OCI-M2 (cell line): ENCODE data around the gene DTX3.
"Not testable (repeated sequence)": the region's sequence is repeated elsewhere in the genome, so short reads cannot be mapped to it uniquely, and the experiment has no call there.

Experiments
- DNase-seq: peaks from one replicate; lab custom pipeline; 2025; ENCODE audit not compliant: unreplicated experiment; lab: John Stamatoyannopoulos, UW

Gene DTX3

DNA sequence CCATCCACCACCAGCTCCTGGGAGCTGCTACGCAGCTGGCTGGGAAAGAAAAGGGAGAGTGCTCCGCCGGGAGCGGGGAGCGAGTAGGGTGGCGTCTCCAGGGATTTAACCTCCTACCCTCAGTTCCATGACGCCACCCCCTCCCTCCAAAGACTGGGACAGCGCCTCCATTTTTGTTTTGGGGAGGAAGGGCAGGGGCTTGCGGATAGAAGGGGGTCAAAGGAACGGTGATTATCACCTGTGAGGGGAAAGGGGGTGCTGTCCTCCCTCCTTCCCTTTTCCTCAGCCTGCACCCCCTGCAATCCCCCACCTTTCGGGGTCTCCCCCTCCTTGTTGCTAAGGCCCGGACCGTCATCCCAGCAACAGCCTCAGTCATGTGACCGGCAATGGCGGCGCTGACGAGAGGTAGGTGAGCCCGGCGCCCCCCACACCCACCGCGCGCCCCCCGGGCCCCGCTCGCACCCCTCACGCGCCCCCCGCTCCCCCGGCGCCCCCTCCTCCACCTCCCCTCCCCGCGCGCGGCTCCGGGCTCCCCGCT is at the start of gene DTX3:
DTX3 (plus strand) TSS at position 371 of the 538 bp plus-strand sequence. CDS start 1,694 bp downstream, outside the sequence.
- DNase-seq = no peak

- DNase-seq = no peak
Measured at GRCh38 chr12:57554897-57555296, 49.7 kb upstream of the DTX3 start.

- DNase-seq = no peak
Measured at GRCh38 chr12:57558864-57559263, 45.8 kb upstream of the DTX3 start.

DNA sequence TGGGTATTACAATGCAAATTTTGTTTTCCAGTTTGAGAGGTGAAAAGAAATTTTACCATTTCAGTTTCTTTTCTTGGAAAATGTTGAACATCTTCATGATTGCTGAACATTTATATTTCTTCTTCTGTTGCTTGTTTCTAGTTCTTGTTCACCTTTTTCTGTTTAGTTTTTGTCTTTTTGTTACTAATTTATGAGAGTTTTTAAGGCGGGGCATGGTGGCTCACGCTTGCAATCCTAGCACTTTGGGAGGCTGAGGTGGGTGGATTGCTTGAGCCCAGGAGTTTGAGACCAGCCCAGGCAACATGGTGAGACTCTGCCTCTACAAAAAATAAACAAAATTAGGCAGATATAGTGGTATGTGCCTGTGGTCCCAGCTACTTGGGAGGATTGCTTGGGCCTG is 44.1 kb upstream of the DTX3 start:
- no peak for DNase-seq

DNA sequence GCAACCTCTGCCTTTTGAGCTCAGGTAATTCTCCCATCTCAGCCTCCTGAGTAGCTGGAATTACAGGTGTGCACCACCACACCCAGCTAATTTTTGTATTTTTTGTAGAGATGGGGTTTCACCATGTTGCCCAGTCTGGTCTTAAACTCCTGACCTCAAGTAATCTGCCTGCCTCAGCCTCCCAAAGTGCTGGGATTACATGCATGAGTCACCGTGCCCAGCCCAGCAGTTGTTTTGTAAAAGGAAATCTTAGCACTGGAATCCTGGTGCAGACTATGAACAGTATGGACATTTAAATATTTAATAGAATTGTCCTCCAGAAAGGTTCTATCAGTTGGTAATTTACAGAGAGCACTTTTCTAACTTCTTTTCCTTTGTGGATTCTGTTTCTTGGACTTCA is 43.5 kb upstream of the DTX3 start:
- not testable (repeated sequence) for DNase-seq

DNA sequence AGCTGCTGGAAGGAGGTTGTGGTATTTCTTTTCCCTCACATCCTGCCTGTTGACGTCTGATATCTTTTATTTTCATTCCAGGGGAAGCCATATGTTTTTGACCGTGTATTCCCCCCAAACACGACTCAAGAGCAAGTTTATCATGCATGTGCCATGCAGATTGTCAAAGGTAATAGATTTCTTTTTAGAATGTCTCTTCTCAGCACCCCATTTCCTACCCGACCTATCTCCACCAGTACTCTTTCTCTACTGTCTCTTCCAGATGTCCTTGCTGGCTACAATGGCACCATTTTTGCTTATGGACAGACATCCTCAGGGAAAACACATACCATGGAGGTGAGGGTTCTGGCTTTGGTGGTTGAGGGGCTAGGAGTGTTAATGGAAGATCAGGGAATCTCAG is 41.3 kb upstream of the DTX3 start:
- no peak for DNase-seq

DNA sequence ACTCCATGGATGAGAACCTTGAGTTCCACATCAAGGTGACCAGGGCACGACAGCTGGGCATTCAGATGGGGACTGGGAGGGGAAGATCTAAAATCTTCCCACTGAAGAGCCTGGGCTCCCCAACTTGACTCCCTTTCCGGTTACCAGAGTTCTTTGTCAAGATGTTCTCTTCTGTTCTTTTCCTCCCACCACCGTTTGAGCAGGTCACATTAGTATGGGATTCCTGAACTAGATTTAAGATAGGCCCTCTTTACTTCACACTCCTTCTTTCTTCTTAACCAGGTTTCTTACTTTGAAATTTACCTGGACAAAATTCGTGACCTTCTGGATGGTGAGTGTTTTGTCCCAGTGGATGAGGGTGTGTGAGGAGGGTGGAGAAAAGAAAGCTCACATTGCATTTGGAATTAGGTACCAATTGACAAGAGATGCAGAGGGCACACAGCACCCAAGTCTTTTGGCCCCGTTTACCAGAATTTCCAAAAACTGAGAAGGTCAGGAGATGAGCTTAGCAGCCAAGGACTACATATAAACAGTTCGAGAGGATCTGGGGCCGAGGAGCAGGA is 40.4 kb upstream of the DTX3 start:
- DNase-seq = no peak

GRCh38 chr12:57568838-57569237 is 35.8 kb upstream of the DTX3 start:
- no peak for DNase-seq

GRCh38 chr12:57569858-57570257 is 34.8 kb upstream of the DTX3 start:
- DNase-seq = no peak

GRCh38 chr12:57570438-57570837 is 34.2 kb upstream of the DTX3 start:
- not testable (repeated sequence) for DNase-seq

- DNase-seq = no peak
Measured at GRCh38 chr12:57571926-57572762, 32.5 kb upstream of the DTX3 start.

DNA sequence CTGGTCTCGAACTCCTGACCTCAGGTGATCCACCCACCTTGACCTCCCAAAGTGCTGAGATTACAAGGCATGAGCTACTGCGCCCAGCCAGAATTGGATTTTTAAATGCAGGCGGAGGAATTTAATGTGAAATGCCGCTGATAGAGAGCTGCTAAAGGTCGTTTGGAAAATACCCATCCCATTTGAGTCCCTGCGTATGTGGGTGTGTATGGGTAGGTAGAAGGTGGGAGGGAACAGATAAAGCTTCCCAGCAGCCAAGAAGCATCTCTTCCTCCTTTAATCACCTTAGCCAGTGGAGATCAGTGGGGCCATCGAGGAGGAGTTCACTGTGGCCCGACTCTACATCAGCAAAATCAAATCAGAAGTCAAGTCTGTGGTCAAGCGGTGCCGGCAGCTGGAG is 29.8 kb upstream of the DTX3 start:
- no peak for DNase-seq

DNA sequence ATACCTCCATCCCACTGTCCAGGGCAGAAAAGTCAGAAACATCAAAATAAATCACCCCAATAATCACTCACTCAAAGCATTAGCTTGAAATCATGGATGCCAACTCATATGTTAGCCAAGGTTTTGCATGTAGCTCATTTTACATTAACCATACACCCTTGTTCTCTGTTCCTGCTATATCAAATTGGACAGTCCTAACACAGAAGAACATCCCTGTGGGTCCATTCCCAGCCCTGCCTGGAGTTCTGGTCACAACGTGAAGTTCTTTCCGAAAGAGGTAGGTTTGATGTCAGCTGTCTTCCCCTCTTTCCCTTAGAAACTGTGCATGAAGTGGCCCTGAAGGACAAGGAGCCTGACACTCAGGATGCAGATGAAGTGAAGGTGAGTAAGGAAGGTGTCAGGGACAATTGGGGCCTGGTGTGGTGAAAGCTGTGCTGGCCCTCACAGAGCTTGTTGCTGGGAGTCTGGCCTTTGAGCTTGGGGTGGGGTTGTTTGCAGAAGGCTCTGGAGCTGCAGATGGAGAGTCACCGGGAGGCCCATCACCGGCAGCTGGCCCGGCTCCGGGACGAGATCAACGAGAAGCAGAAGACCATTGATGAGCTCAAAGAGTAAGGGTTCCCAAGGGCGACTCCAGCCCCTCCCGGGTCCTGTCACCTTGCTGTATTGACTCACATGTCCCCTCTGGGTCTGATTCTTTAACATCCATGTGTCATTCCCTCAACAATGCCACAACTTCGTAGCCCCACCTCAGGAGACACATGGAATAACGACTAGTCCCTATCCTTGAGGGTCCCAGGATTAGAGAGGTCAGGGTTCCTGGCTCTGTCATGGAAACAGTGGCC is 28.6 kb upstream of the DTX3 start:
- DNase-seq = no peak

GRCh38 chr12:57576613-57577160 is 27.9 kb upstream of the DTX3 start:
- DNase-seq = no peak

- no peak for DNase-seq
Measured at GRCh38 chr12:57577981-57578758, 26.5 kb upstream of the DTX3 start.

DNA sequence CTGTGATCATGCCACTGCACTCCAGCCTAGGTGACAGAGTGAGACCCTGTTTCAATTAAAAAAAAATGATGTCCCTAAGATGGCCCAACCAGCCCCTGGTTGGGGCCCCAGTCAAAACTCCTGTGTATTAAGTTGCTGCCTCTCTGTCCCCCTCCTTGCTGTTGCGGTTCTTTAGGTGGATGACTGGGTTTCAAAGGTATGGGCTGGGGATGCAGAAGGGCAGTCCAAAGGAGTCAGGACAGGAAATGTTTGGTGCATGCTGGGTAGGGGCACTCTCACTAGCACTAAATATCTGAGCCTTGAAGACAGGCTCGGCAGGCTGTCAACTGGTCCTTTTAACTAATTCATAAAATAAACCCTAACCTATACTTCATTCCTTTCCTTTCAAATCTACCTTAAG is 25.6 kb upstream of the DTX3 start:
- DNase-seq = no peak

- DNase-seq = no peak
Measured at GRCh38 chr12:57579677-57580465, 24.8 kb upstream of the DTX3 start.

DNA sequence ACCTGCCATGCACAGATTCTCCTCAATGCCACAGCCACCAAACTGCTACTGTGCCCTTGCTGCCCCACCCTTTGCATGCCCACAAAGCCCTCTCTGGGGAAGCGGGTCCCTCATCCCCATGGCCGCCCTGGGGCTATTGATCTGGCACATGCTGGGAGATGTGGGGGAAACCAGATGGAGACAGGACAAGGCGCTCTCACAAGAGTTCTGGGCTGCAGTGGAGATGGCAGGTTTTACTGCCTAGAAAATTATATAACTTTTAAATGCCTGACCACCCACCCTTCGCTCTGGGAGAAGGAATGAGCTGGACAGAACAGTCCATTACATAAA is 24.2 kb upstream of the DTX3 start:
- DNase-seq = no peak

DNA sequence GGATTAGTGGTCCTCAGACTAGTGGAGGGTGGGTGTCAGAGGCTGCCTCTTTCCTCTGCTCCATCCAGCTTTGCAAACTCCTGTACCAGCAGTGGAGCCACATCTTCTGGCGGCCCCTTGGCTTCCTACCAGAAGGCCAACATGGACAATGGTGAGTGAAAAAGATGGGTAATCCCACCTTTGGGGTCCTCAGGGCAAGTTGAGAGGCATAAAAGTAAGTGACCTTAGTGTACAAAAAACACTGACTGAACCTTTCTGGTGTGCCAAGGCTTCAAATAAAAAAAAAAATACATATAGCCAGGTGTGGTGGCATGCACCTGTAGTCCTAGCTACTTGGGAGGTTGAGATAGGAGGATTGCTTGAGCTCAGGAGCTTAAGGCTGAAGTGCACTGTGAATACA is 22.8 kb upstream of the DTX3 start:
- DNase-seq = no peak

DNA sequence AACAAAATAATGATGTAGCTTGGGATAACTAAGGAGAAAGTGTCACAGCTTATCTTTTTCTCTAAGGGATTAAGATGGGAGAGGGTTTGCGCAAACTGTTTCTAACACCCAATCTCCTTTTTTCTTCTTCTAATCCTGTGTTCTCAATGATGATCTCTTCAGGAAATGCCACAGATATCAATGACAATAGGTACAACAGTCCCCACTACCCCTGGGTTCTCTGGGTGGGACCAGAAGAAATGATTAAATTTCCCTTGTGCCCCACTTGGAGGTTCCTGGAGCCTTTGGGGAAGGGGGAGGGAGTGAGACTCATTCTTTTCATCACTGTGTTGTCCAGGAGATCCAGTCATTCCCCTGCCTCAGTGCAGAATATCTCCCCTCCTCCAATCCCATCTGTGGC is 22.2 kb upstream of the DTX3 start:
- DNase-seq = no peak
